ENCODE results near the gene NUP214. TPM values are rescaled to one million over a fixed set of nuclear protein-coding genes. Genes with fewer than 3 reads are reported as not detected.

NUP214 gene
- total and polyA plus RNA-seq, 2 of the 4 experiments (the other 2 are of a cell fraction): 7.9 to 13.4 TPM

GRCh38 chr9:131246618-131247017 lies 121.2 kb downstream of the NUP214 start:
- ChIA-PET POLR2A (ENCODE audit: unreplicated experiment) (no interaction called here), CTCF (no interaction called here)
- peaks cover 2% of the 10 kb centered on the region; the same call in 1 of the 2 replicates for H3K27me3 ChIP-seq (ENCODE audit: control insufficient read depth, insufficient read depth, low read length)
- ATAC-seq (ENCODE audit: low read depth): no peak
- no peak overlapping the region for H2AK9ac ChIP-seq (replicated peaks; ENCODE audit: low read depth, low read length, poor library complexity)
- no peak overlapping the region for H2BK20ac ChIP-seq (ENCODE audit: low read depth, low read length)
- intact Hi-C loops (cut with micrococcal nuclease): no loop called here
- no peaks in the 10 kb centered on the region for H3K9me3 ChIP-seq (ENCODE audit: control insufficient read depth, insufficient read depth, low read length)
- no peaks in the 10 kb centered on the region for H3K79me1 ChIP-seq (ENCODE audit: low read depth in 1 of 2, low read length in 2 of 2)
- H3K27ac ChIP-seq (ENCODE audit: insufficient read depth, low read length): no peak overlapping the region
- no peak overlapping the region for H4K5ac ChIP-seq (ENCODE audit: low read depth, low read length)
- dilution Hi-C loops (cut with HindIII; ENCODE audit: low sequenced_read_pairs, unreplicated experiment): no loop called here
- no peak overlapping the region for H3K56ac ChIP-seq (ENCODE audit: extremely low read depth, insufficient read depth, low read length)
- H3K9ac ChIP-seq (ENCODE audit: low read depth, low read length): no peak overlapping the region
- H2BK120ac ChIP-seq (ENCODE audit: low read depth, low read length): no peak overlapping the region
- in situ Hi-C loops (cut with MboI; ENCODE audit: low sequenced_read_pairs): no loop called here
- no peak overlapping the region for H3K23ac ChIP-seq (ENCODE audit: low read depth, low read length)
- no peak overlapping the region for H4K8ac ChIP-seq (ENCODE audit: low read depth in 2 of 2, low read length in 2 of 2)
- H4K20me1 ChIP-seq (ENCODE audit: insufficient read depth, low read length): no peaks in the 10 kb centered on the region
- no peak overlapping the region for H2BK15ac ChIP-seq (ENCODE audit: low read depth, low read length)
- no CpG with 5 or more reads among the region's 4 CpGs for WGBS, 2 experiments (ENCODE audit: extremely low coverage in 2 of 2, insufficient read length in 1 of 2)
- H2AFZ ChIP-seq (replicated peaks; ENCODE audit: low read length, poor library complexity): no peak overlapping the region
- H2AK5ac ChIP-seq (ENCODE audit: low read depth, low read length): no peak overlapping the region
- no peak overlapping the region for H3K4me2 ChIP-seq (ENCODE audit: low read depth, low read length)
- DNase-seq: no peak
- no TSS peak for BruUV-seq (replicated peaks)
- H3K36me3 ChIP-seq (ENCODE audit: control insufficient read depth, insufficient read depth, low read length): no peaks in the 10 kb centered on the region
- H3K4me3 ChIP-seq (ENCODE audit: insufficient read depth, low read depth, low read length): no peak overlapping the region
- no peak overlapping the region for H4K91ac ChIP-seq (ENCODE audit: insufficient read depth, low read depth, low read length)
- no peak overlapping the region for H3K18ac ChIP-seq (ENCODE audit: low read depth, low read length)
- H3K9me1 ChIP-seq (ENCODE audit: insufficient read depth, low read length): no peaks in the 10 kb centered on the region
- no peak overlapping the region for H3K4ac ChIP-seq (ENCODE audit: low read depth, low read length)
- no peak overlapping the region for H3K14ac ChIP-seq (replicated peaks; ENCODE audit: low read depth, low read length)
- TF ChIP-seq RCOR1 (IDR thresholded peaks at IDR 0.05; ENCODE audit: insufficient replicate concordance, low read length) (no peak), BHLHE40 (IDR thresholded peaks at IDR 0.05; ENCODE audit: low read depth, low read length) (no peak), NFE2L2 (IDR thresholded peaks at IDR 0.05; ENCODE audit: low read depth, low read length) (no peak), RAD21 (IDR thresholded peaks at IDR 0.05; ENCODE audit: low read length) (no peak), MXI1 (IDR thresholded peaks at IDR 0.05; ENCODE audit: borderline replicate concordance, low read depth, low read length) (no peak)
- TF ChIP-seq, protein P1, sequence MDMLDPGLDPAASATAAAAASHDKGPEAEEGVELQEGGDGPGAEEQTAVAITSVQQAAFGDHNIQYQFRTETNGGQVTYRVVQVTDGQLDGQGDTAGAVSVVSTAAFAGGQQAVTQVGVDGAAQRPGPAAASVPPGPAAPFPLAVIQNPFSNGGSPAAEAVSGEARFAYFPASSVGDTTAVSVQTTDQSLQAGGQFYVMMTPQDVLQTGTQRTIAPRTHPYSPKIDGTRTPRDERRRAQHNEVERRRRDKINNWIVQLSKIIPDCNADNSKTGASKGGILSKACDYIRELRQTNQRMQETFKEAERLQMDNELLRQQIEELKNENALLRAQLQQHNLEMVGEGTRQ (IDR thresholded peaks at IDR 0.05; ENCODE audit: low read depth, low read length): no peak
- TF ChIP-seq, protein P2, sequence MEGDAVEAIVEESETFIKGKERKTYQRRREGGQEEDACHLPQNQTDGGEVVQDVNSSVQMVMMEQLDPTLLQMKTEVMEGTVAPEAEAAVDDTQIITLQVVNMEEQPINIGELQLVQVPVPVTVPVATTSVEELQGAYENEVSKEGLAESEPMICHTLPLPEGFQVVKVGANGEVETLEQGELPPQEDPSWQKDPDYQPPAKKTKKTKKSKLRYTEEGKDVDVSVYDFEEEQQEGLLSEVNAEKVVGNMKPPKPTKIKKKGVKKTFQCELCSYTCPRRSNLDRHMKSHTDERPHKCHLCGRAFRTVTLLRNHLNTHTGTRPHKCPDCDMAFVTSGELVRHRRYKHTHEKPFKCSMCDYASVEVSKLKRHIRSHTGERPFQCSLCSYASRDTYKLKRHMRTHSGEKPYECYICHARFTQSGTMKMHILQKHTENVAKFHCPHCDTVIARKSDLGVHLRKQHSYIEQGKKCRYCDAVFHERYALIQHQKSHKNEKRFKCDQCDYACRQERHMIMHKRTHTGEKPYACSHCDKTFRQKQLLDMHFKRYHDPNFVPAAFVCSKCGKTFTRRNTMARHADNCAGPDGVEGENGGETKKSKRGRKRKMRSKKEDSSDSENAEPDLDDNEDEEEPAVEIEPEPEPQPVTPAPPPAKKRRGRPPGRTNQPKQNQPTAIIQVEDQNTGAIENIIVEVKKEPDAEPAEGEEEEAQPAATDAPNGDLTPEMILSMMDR (conservative IDR thresholded peaks at IDR 0.05; ENCODE audit: low read depth, low read length): no peak
- TF ChIP-seq, protein P3, sequence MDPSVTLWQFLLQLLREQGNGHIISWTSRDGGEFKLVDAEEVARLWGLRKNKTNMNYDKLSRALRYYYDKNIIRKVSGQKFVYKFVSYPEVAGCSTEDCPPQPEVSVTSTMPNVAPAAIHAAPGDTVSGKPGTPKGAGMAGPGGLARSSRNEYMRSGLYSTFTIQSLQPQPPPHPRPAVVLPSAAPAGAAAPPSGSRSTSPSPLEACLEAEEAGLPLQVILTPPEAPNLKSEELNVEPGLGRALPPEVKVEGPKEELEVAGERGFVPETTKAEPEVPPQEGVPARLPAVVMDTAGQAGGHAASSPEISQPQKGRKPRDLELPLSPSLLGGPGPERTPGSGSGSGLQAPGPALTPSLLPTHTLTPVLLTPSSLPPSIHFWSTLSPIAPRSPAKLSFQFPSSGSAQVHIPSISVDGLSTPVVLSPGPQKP (IDR thresholded peaks at IDR 0.05; ENCODE audit: borderline replicate concordance, low read depth, low read length): no peak
- H2BK5ac ChIP-seq (ENCODE audit: low read depth, low read length, poor library complexity, severe bottlenecking): no peak overlapping the region
- no peaks in the 10 kb centered on the region for H3K4me1 ChIP-seq (ENCODE audit: control insufficient read depth, insufficient read depth, low read length)
